ENCODE results near the gene SOX18. TPM values are rescaled to one million over a fixed set of nuclear protein-coding genes. Genes with fewer than 3 reads are reported as not detected.
"Not testable (repeated sequence)": the region's sequence is repeated elsewhere in the genome, so short reads cannot be mapped to it uniquely, and the experiment has no call there.

The SOX18 gene
- total RNA-seq, 1 donor from 2014 or later: 8.1 TPM

DNA sequence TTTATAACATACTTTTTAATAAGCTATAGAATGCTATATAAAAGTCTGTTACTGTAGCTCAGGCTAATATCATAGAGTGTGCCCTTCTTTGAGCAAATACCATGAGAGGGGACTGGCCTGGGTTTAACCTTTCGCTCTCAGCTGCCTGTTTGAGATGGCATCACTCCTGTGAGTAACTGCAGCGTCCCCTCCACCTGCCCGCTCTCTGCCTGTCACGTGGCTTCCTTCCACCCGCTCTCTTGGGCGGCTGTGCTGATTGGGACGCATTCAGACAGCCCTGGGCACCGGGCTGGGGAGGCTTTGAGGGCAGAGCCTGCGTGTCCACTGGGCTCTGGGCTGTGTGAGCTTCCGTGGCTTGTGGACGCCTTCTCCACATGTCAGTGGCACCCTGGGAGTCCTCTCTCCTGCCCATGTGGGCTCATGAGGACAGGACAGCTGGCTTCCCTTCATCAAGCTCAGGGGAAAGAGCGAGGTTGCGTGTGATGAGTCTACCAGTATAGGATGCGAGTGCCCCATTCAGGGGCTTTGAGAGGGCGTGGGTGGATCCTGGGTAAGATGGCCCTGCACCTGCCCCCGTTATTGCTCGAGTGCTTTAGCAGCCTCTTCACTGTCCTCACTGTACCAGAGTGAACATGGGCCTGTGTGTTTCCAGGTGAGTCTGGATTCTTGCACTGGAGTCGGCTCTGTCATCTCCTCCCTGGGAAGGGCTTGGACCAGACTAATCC is 24.2 kb downstream of the SOX18 start:
- peak; percentile 77 for ATAC-seq
- peak; percentile 91 for DNase-seq (ENCODE audit: low spot score)

- DNase-seq (ENCODE audit: low spot score): peak; percentile 87
- ATAC-seq: peak; percentile 81
Measured at GRCh38 chr20:64024141-64024990, 25.1 kb downstream of the SOX18 start.

GRCh38 chr20:64023361-64024140 is 25.9 kb downstream of the SOX18 start:
- DNase-seq (ENCODE audit: low spot score) (no peak), ATAC-seq (peak; percentile 33)

GRCh38 chr20:64022671-64023360 is 26.6 kb downstream of the SOX18 start:
- ATAC-seq (no peak), DNase-seq (ENCODE audit: low spot score) (no peak)

DNA sequence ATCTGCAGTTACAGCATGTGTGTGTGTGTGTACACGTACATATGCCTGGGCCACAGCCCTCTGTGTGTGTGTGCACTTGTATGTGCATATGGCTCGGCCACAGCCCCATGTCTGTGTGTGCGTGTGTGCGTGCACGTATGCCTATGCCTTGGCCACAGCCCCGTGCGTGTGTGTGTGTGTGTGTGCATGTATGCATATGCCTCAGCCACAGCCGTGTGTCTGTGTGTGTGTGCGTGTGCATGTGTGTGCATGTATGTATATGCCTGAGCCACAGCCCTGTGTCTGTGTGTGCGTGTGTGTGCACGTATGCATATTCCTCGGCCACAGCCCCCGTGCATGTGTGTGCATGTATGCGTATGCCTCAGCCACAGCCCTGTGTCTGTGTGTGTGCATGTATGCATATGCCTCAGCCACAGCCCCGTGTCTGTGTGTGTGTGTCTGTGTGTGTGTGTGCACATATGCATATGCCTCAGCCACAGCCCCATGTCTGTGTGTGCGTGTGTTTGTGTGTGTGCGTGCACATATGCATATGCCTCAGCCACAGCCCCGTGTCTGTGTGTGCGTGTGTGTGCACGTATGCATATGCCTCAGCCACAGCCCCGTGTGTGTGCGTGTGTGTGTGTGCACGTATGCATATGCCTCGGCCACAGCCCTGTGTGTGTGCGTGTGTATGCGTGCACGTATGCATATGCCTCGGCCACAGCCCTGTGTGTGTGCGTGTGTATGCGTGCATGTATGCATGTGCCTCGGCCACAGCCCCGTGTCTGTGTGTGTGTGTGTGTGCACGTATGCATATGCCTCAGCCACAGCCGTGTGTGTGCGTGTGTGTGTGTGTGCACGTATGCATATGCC is 28.1 kb downstream of the SOX18 start:
- no peak for DNase-seq (ENCODE audit: low spot score)
- ATAC-seq: no peak

GRCh38 chr20:64015635-64016034 is 33.8 kb downstream of the SOX18 start:
- no peak for DNase-seq (ENCODE audit: low spot score)
- ATAC-seq: no peak

- not testable (repeated sequence) for DNase-seq (ENCODE audit: low spot score); ATAC-seq
Measured at GRCh38 chr20:64012385-64013154, 36.9 kb downstream of the SOX18 start.

DNA sequence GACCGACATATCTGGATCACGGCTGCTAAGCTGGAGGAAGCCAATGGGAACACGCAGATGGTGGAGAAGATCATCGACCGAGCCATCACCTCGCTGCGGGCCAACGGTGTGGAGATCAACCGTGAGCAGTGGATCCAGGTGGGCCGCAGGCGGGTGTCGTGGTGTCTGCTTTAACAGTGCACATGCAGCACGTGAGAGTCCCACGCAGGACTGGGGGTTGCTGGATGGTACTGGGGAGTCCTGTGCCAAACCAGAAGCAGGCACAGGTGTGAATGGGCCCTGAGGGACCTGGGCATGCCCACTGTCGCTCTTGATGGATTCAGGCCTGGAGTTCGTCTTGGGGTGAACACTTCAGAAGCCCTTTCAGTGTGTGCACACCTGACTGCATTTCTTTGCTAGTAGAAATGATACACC is 38.1 kb downstream of the SOX18 start:
- ATAC-seq (no peak), DNase-seq (ENCODE audit: low spot score) (no peak)

DNA sequence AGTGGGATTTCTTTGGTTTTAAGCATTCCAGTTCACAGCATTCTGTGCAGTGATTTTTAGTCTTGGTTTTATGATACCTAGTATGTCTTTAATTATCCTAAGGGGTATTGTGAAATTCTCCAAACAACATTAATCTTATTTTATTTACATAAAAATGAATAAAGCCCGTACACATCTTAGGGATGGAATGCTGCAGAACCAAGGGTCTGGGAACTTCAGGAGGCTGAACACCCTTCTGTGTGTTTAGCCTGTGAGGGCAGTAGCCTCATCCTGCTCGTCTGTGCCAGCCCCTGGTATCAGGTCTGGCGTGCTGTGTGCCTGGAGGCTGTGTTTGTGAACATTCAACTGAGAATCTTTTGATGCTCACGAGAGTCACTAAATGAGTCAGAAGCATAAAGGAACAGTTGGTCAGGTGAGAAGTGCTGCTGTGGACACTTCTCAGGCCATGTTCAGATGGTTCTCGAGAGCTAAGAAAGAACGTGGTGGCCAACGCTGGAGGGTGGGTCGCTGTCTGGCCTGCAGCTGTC is 38.7 kb downstream of the SOX18 start:
- DNase-seq (ENCODE audit: low spot score) (no peak), ATAC-seq (no peak)

DNA sequence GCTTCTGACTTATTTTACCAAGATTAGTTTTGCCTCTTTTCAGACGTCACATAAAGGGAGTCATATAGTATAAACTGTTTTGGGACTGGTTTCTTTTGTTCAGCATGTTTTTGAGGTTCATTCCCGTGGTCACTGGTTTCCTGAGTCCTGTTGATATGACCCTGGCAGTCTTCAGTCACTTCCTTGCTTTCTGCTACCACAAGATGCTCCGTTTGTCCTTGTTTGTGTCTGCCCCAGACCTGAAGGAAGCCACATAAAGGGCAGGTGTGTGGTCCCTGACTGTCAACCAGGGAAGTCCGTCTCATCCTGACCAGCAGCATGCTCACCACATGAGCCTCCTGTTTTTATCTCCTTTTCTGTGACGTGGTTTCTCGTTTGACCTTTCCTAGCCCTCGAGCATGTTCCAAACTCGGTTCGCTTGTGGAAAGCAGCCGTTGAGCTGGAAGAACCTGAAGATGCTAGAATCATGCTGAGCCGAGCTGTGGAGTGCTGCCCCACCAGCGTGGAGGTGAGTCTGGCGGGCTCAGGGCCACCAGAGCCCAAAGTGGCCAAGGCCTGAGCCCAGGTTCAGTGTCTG is 39.5 kb downstream of the SOX18 start:
- no peak for ATAC-seq
- no peak for DNase-seq (ENCODE audit: low spot score)

- no peak for ATAC-seq
- DNase-seq (ENCODE audit: low spot score): no peak
Measured at GRCh38 chr20:64006902-64007301, 42.5 kb downstream of the SOX18 start.

- DNase-seq (ENCODE audit: low spot score) (no peak), ATAC-seq (no peak)
Measured at GRCh38 chr20:64006490-64006889, 42.9 kb downstream of the SOX18 start.

DNA sequence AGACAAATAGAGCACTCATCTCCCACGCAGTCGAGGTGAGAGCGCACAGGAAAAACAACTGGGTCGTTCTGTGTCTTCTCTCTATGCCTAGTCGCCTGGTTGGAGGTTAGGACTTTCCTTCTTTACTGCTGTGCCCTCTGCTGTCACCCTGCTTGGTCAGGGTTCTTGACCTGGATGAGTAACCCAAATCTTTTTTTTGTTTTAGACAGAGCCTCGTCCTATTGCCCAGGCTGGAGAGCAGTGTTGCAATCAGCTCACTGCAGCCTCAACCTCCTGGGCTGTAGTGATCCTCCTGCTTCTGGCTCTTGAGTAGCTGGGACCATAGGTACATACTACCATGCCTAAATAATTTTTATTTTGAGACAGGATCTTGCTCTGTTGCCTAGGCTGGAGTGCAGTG is 44.0 kb downstream of the SOX18 start:
- ATAC-seq: peak; percentile 87
- no peak for DNase-seq (ENCODE audit: low spot score)

GRCh38 chr20:64003960-64004725 is 45.3 kb downstream of the SOX18 start:
- ATAC-seq (no peak), DNase-seq (ENCODE audit: low spot score) (no peak)

GRCh38 chr20:64001607-64002011 is 47.8 kb downstream of the SOX18 start:
- DNase-seq (ENCODE audit: low spot score): no peak
- no peak for ATAC-seq

GRCh38 chr20:64000906-64001305 is 48.5 kb downstream of the SOX18 start:
- no peak for DNase-seq (ENCODE audit: low spot score)
- no peak for ATAC-seq
